ENCODE data around the gene C2CD2L. TPM values are rescaled to one million over a fixed set of nuclear protein-coding genes. Genes with fewer than 3 reads are reported as not detected.
A peak's percentile ranks its signal among the peaks of the same experiment; 100 is the strongest.

Gene C2CD2L
- total and polyA plus RNA-seq, 2 of the 13 experiments (the other 11 are each of a cell fraction or from before 2014, with no cell fraction given), result 3.7 to 5.5 TPM

- TF ChIP-seq, protein P1, sequence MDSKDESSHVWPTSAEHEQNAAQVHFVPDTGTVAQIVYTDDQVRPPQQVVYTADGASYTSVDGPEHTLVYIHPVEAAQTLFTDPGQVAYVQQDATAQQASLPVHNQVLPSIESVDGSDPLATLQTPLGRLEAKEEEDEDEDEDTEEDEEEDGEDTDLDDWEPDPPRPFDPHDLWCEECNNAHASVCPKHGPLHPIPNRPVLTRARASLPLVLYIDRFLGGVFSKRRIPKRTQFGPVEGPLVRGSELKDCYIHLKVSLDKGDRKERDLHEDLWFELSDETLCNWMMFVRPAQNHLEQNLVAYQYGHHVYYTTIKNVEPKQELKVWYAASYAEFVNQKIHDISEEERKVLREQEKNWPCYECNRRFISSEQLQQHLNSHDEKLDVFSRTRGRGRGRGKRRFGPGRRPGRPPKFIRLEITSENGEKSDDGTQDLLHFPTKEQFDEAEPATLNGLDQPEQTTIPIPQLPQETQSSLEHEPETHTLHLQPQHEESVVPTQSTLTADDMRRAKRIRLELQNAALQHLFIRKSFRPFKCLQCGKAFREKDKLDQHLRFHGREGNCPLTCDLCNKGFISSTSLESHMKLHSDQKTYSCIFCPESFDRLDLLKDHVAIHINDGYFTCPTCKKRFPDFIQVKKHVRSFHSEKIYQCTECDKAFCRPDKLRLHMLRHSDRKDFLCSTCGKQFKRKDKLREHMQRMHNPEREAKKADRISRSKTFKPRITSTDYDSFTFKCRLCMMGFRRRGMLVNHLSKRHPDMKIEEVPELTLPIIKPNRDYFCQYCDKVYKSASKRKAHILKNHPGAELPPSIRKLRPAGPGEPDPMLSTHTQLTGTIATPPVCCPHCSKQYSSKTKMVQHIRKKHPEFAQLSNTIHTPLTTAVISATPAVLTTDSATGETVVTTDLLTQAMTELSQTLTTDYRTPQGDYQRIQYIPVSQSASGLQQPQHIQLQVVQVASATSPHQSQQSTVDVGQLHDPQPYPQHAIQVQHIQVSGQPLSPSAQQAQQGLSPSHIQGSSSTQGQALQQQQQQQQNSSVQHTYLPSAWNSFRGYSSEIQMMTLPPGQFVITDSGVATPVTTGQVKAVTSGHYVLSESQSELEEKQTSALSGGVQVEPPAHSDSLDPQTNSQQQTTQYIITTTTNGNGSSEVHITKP (CRISPR knock-in tag; IDR thresholded peaks at IDR 0.05; ENCODE audit: low read depth), result peak; percentile 47; the same call in 1 of the 2 replicates
- TF ChIP-seq ZNF431 (CRISPR knock-in tag; IDR thresholded peaks at IDR 0.05; ENCODE audit: borderline replicate concordance, low read depth) (peak; percentile 65; the same call in 1 of the 2 replicates), KMT2A (CRISPR knock-in tag; IDR thresholded peaks at IDR 0.05) (peak; percentile 92), ZBTB1 (CRISPR knock-in tag; IDR thresholded peaks at IDR 0.05; ENCODE audit: borderline replicate concordance) (no peak), ZNF615 (CRISPR knock-in tag; IDR thresholded peaks at IDR 0.05; ENCODE audit: borderline replicate concordance) (peak; percentile 90; the same call in 1 of the 2 replicates), STAG1 (CRISPR knock-in tag; IDR thresholded peaks at IDR 0.05) (no peak; the same call in none of the 2 replicates), ZGPAT (CRISPR knock-in tag; IDR thresholded peaks at IDR 0.05) (peak; percentile 95), ZNF879 (CRISPR knock-in tag; IDR thresholded peaks at IDR 0.05) (0 out of 2 replicates have a peak, but pooled peaks have one; percentile 78), CAMTA2 (CRISPR knock-in tag; IDR thresholded peaks at IDR 0.05; ENCODE audit: borderline replicate concordance) (peak; percentile 71; the same call in 1 of the 2 replicates), HOXA9 (CRISPR knock-in tag; IDR thresholded peaks at IDR 0.05; ENCODE audit: borderline replicate concordance) (peak; percentile 92), BRD4 (CRISPR knock-in tag; IDR thresholded peaks at IDR 0.05) (peak; percentile 77; the same call in 1 of the 2 replicates), ZBTB3 (CRISPR knock-in tag; IDR thresholded peaks at IDR 0.05; ENCODE audit: borderline replicate concordance, low read depth) (peak; percentile 63; the same call in 1 of the 2 replicates), HNRNPK (IDR thresholded peaks at IDR 0.05; ENCODE audit: low read depth, low read length, poor library complexity, severe bottlenecking) (no peak), GMEB1 (CRISPR knock-in tag; IDR thresholded peaks at IDR 0.05; ENCODE audit: borderline replicate concordance) (peak; percentile 86), AGO1 (IDR thresholded peaks at IDR 0.05; ENCODE audit: low read depth, low read length, poor library complexity, severe bottlenecking) (peak; percentile 80), KDM5A (IDR thresholded peaks at IDR 0.05; ENCODE audit: borderline replicate concordance, low read length) (peak; percentile 51; the same call in 1 of the 2 replicates), HNF4A (CRISPR knock-in tag; IDR thresholded peaks at IDR 0.05) (no peak)
- TF ChIP-seq, protein P2, sequence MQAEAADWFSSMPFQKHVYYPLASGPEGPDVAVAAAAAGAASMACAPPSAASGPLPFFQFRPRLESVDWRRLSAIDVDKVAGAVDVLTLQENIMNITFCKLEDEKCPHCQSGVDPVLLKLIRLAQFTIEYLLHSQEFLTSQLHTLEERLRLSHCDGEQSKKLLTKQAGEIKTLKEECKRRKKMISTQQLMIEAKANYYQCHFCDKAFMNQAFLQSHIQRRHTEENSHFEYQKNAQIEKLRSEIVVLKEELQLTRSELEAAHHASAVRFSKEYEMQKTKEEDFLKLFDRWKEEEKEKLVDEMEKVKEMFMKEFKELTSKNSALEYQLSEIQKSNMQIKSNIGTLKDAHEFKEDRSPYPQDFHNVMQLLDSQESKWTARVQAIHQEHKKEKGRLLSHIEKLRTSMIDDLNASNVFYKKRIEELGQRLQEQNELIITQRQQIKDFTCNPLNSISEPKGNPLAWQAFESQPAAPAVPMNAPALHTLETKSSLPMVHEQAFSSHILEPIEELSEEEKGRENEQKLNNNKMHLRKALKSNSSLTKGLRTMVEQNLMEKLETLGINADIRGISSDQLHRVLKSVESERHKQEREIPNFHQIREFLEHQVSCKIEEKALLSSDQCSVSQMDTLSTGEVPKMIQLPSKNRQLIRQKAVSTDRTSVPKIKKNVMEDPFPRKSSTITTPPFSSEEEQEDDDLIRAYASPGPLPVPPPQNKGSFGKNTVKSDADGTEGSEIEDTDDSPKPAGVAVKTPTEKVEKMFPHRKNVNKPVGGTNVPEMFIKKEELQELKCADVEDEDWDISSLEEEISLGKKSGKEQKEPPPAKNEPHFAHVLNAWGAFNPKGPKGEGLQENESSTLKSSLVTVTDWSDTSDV (CRISPR knock-in tag; IDR thresholded peaks at IDR 0.05), result peak; percentile 72
Measured at GRCh38 chr11:119095066-119095880, 11.9 kb upstream of the C2CD2L start (continued).

Measured in HepG2 (cell line).